SJCRH30 (cell line): ENCODE measurements around the gene TFR2. TPM values are rescaled to one million over a fixed set of nuclear protein-coding genes. Genes with fewer than 3 reads are reported as not detected.

Experiments
- DNase-seq, 2 experiments: peaks; one replicate each; pipeline ENCODE4 v3.0.0-alpha.2; 2015 to 2020
- H3K27ac ChIP-seq: fragments of 250-450 bp; sonication (Bioruptor Pico); 2 replicates; pipeline ENCODE4 v1.5.1; 2020; ENCODE audit warnings: mild to moderate bottlenecking, moderate library complexity
- H3K27me3 ChIP-seq: fragments of 250-450 bp; sonication (Bioruptor Pico); 2 replicates; pipeline ENCODE4 v1.5.1; 2020; ENCODE audit warnings: mild to moderate bottlenecking, moderate library complexity
- H3K36me3 ChIP-seq: fragments of 250-450 bp; sonication (Bioruptor Pico); 2 replicates; pipeline ENCODE4 v1.5.1; 2020; ENCODE audit warnings: mild to moderate bottlenecking, moderate library complexity
- H3K4me1 ChIP-seq: fragments of 250-450 bp; sonication (Bioruptor Pico); 2 replicates; pipeline ENCODE4 v1.5.1; 2020; ENCODE audit warnings: mild to moderate bottlenecking, moderate library complexity
- H3K4me3 ChIP-seq: fragments of 250-450 bp; sonication (Bioruptor Pico); 2 replicates; pipeline ENCODE4 v1.5.1; 2020; ENCODE audit warnings: mild to moderate bottlenecking, moderate library complexity
- H3K9me3 ChIP-seq: fragments of 250-450 bp; sonication (Bioruptor Pico); replicated peaks from 2 replicates; pipeline ENCODE4 v1.5.1; 2020; ENCODE audit warnings: mild to moderate bottlenecking, moderate library complexity
- total RNA-seq: library from RNA; depleted of rRNA; stranded (reverse); fragments of >200 nt; shearing (Covaris generic); gene quantifications from 2 replicates; pipeline ENCODE4 v1.2.3, GENCODE V29; 2014; rRNA removed

The TFR2 gene
- total RNA-seq, 1 experiment from 2014 or later = not detected

DNA sequence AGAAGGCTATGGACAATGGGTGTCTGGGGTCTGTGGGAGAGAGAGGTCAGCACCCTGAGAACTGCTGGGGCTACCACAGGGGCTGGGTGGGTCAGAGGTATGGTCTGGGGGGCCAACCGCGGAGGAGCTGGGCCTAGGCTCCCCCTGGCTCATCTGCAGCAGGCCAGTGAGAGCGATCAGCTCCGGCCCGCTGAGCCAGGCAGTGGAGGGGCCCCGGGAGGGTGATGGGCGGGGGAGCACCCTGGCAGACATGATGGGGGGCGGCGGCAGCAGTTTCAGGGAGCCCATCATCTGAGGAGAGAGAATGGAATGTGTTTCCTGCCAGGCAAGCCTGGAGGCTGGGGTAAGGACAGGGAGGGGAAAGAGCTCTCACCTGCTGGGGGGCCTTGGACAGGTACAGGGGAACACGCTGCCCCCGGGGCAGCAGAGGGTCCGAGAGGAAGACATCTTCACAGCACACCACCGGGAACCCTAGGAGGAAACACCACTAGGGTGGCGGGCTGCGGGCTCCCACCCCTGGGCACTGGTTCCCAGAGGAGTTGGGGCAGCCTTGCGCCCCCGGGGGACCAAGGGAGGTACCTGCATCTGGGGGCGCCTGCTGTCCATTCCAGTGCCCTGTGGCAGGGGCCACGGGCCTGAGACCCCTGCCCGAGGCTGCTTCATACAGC lies 68.9 kb downstream of the TFR2 start:
- peaks cover 7% of the 10 kb centered on the region; the same call in 1 of the 2 replicates for H3K4me1 ChIP-seq
- no peak overlapping the region for H3K27ac ChIP-seq
- no peaks in the 10 kb centered on the region for H3K9me3 ChIP-seq
- DNase-seq = no peak
- no peak overlapping the region for H3K4me3 ChIP-seq
- H3K27me3 ChIP-seq = no peaks in the 10 kb centered on the region
- peaks cover 19% of the 10 kb centered on the region for H3K36me3 ChIP-seq

DNA sequence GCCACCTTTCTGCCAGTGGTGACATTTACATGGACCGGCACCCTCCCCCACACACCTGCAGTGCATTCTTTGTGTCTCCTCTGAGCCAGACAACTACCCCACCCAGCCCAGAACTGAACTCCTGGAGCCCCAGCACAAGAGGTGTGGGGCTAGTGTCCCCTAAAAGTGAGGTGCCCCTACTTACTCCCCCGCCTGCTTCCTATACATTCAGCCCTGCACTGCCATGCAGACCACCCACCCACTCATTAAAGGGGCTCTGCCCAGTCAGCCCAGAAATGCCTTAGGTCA lies 69.6 kb downstream of the TFR2 start:
- Histone ChIP-seq H3K9me3 (no peaks in the 10 kb centered on the region), H3K36me3 (peaks cover 19% of the 10 kb centered on the region), H3K4me1 (peaks cover 9% of the 10 kb centered on the region; the same call in 1 of the 2 replicates), H3K27me3 (no peaks in the 10 kb centered on the region), H3K27ac (no peak overlapping the region), H3K4me3 (no peak overlapping the region)
- no peak for DNase-seq

DNA sequence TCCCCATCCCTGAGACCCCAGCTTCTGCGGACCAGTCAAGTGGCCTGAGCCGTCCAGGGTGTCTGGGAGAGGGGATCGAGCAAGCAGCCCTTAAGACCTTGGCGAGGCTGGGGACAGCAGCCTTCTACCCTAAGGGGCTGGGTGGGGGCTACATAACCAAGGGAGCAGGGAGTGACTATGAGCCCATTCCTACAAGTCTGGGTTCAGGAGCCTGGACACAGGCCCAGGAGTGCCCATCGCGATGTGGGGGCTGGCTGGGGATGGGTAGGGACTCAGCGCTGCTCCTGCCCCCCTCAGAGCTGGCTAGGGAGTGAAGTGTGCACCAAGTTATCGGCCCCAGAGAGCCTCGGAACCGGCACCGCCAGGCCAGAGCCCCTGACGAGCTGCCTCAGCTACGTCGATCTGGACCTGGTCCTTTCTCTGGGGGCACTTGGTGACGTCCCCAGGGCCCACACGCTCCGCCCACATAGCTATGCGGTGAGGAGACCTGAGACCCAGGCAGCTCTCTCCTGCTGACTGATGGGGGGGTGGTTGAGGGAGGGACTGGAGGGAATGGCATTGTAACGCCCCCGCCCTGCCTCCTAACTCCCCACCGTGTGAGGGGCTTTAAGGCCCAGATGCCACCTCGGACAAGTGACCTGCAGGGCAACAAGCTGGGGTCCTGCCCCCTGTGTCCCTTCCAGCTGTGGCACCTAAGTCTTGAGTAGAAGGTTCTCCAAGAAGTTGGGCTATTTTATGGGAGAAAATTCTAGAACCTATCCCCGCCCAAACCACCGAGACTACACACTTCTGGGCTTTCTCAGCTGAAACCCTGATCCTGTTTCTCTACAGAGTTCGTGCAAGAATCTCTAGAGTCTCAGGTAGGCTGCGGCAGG lies 70.2 kb downstream of the TFR2 start:
- Histone ChIP-seq H3K4me3 (no peak overlapping the region), H3K27me3 (no peaks in the 10 kb centered on the region), H3K27ac (no peak overlapping the region), H3K36me3 (peaks cover 16% of the 10 kb centered on the region), H3K4me1 (peaks cover 9% of the 10 kb centered on the region; the same call in 1 of the 2 replicates), H3K9me3 (no peaks in the 10 kb centered on the region)
- no peak for DNase-seq

Other genes with a start within 250 kb of the TFR2 start
- gene ZCWPW1, start 212.8 kb downstream of the TFR2 start, total RNA-seq = 1.1 and 1.2 TPM in 2 replicates
- gene MEPCE, start 211.7 kb downstream of the TFR2 start, total RNA-seq = 48.2 and 50.6 TPM in 2 replicates
- 11.2 and 11.7 TPM in 2 replicates for gene PPP1R35, start 205.1 kb downstream of the TFR2 start, total RNA-seq
- gene SPACDR, start 177.3 kb downstream of the TFR2 start, total RNA-seq = not detected in 2 replicates
- gene TSC22D4, start 162.3 kb downstream of the TFR2 start, total RNA-seq = 13.7 and 14.7 TPM in 2 replicates
- 0.49 and 0.56 TPM in 2 replicates for gene NYAP1, start 157.6 kb downstream of the TFR2 start, total RNA-seq
- gene AGFG2, start 102.3 kb downstream of the TFR2 start, total RNA-seq = 7.2 and 9.0 TPM in 2 replicates
- gene SAP25, start 67.7 kb downstream of the TFR2 start, total RNA-seq = 0.30 and 1.2 TPM in 2 replicates
- gene LRCH4, start 55.4 kb downstream of the TFR2 start, total RNA-seq = 19.8 and 33.2 TPM in 2 replicates
- 0.10 TPM in 1 of 2 replicates, not detected in the other for gene FBXO24, start 55.2 kb downstream of the TFR2 start, total RNA-seq
- 41.2 and 43.4 TPM in 2 replicates for gene PCOLCE, start 39.2 kb downstream of the TFR2 start, total RNA-seq
- gene MOSPD3, start 29.0 kb downstream of the TFR2 start, total RNA-seq = 13.8 and 13.9 TPM in 2 replicates
- not detected in 2 replicates for gene ACTL6B, start 14.9 kb upstream of the TFR2 start, total RNA-seq
- 105 and 112 TPM in 2 replicates for gene GNB2, start 32.2 kb upstream of the TFR2 start, total RNA-seq
- 17.8 and 22.6 TPM in 2 replicates for gene GIGYF1, start 52.7 kb upstream of the TFR2 start, total RNA-seq
- gene POP7, start 64.6 kb upstream of the TFR2 start, total RNA-seq = 63.9 and 67.9 TPM in 2 replicates
- gene EPO, start 78.9 kb upstream of the TFR2 start, total RNA-seq = not detected in 2 replicates
- not detected in 2 replicates for gene ZAN, start 92.0 kb upstream of the TFR2 start, total RNA-seq
- gene EPHB4, start 186.0 kb upstream of the TFR2 start, total RNA-seq = 61.7 and 62.3 TPM in 2 replicates
- 12.2 and 15.0 TPM in 2 replicates for gene SLC12A9, start 211.2 kb upstream of the TFR2 start, total RNA-seq
- gene TRIP6, start 225.8 kb upstream of the TFR2 start, total RNA-seq = 42.1 and 49.3 TPM in 2 replicates
- 140 and 156 TPM in 2 replicates for gene SRRT, start 233.6 kb upstream of the TFR2 start, total RNA-seq
- 5.5 and 6.1 TPM in 2 replicates for gene UFSP1, start 248.2 kb upstream of the TFR2 start, total RNA-seq